ENCODE data around the gene CST9L. TPM values are rescaled to one million over a fixed set of nuclear protein-coding genes. Genes with fewer than 3 reads are reported as not detected.

Gene CST9L, protein sequence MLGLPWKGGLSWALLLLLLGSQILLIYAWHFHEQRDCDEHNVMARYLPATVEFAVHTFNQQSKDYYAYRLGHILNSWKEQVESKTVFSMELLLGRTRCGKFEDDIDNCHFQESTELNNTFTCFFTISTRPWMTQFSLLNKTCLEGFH
- total RNA-seq (not detected), total RNA-seq (0 reads per million in 29 experiments)
- total RNA-seq (2013), result not detected

DNA sequence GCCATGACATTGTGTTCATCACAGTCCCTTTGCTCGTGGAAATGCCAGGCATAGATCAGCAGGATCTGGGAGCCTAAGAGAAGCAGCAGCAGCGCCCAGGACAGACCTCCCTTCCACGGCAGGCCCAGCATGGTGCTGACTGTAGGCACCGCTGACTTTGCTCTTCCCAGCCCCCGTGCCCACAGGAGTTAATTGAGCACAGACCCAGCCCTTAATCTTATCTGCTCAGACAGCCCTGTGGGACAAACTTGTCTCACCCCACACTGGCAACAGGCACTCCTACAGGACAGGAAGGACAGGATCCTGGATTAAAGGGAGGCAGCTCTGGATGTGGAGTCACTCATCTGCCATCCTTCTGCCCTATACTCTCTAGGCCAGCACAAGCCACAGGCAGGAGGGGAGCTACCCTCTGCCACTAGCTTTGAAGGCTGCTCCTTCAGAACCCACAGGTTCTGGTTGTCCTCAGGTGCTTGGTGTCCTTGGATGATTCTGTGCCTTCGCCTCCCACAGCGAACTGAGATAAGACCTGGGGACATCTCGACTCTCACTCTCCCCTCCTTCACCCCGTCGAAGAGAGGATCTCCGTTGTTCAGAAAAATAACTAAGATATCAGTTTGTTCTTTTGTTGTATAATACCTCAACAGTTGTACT lies at the start of gene CST9L:
Gene CST9L (minus strand): TSS at position 165 of the 651 bp plus-strand sequence. CDS start 34 bp downstream, at position 131.
- DNase-seq (no peak), ATAC-seq (replicated peaks in 1 of 4) (no peak)
- Mint-ChIP-seq H3K9me3 (no peaks in the 10 kb centered on the region), H3K36me3 (no peaks in the 10 kb centered on the region), H3K4me1 (no peaks in the 10 kb centered on the region), H3K27me3 (peaks cover 8 to 15% of the 10 kb centered on the region in 2 donors), H3K27ac (no peak within 1 kb of the TSS), H3K4me3 (no peak within 1 kb of the TSS)
- no peak within 1 kb of the TSS for H3K27ac ChIP-seq (ENCODE audit: low read length)
- H3K4me3 ChIP-seq (ENCODE audit: control insufficient read depth in 1 of 2, extremely low read depth in 1 of 2, low read length in 1 of 2), result no peak within 1 kb of the TSS
- ChIA-PET CTCF (no interaction called here), POLR2A (no interaction called here)
- no peaks in the 10 kb centered on the region for H3K36me3 ChIP-seq (ENCODE audit: control insufficient read depth in 2 of 2, extremely low read depth in 1 of 2, insufficient read depth in 1 of 2, low read length in 1 of 2)
- WGBS (ENCODE audit: insufficient coverage), result 63% methylated on average over 4 of the region's 11 CpGs
- H3K9me3 ChIP-seq, result no peaks in the 10 kb centered on the region
- peaks cover 0 to 21% of the 10 kb centered on the region in 2 experiments for H3K27me3 ChIP-seq (replicated peaks in 1 of 2; ENCODE audit: control insufficient read depth in 2 of 2, extremely low read depth in 1 of 2, insufficient read depth in 2 of 2, low read length in 1 of 2)
- H3K4me1 ChIP-seq (ENCODE audit: control insufficient read depth in 1 of 2, extremely low read depth in 1 of 2, insufficient read depth in 2 of 2, low read length in 2 of 2), result no peaks in the 10 kb centered on the region

DNA sequence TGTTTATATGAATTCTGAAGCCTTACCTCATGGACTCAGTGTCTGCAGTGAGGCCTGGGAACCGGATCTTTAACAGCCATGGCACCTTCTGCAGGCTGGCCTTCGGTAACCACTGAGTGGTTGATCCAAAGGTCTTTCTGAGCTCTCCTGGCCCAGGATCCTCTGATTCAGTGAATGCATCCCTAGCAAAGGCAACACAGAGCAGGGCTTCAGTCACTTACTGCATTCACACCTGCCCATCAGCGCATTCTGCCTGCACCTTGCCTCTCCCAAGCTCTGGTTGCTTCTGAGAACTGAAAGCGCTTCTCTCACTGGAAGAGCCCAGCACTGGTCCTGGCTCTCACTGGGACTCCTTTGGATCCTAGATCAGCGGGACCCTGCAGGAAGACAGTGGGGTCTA lies 45.9 kb upstream of the CST9L start:
- H3K9me3 ChIP-seq, result no peaks in the 10 kb centered on the region
- Mint-ChIP-seq H3K4me3 (no peak overlapping the region), H3K9me3 (no peaks in the 10 kb centered on the region), H3K27ac (no peak overlapping the region), H3K36me3 (no peaks in the 10 kb centered on the region), H3K4me1 (no peaks in the 10 kb centered on the region), H3K27me3 (peaks cover 6 to 10% of the 10 kb centered on the region in 2 donors)
- 86% methylated on average over 4 of the region's 5 CpGs for WGBS (ENCODE audit: insufficient coverage)
- ChIA-PET CTCF (no interaction called here), POLR2A (no interaction called here)
- H3K27me3 ChIP-seq (replicated peaks in 1 of 2; ENCODE audit: control insufficient read depth in 2 of 2, extremely low read depth in 1 of 2, insufficient read depth in 2 of 2, low read length in 1 of 2), result no peaks in the 10 kb centered on the region
- no peaks in the 10 kb centered on the region for H3K4me1 ChIP-seq (ENCODE audit: control insufficient read depth in 1 of 2, extremely low read depth in 1 of 2, insufficient read depth in 2 of 2, low read length in 2 of 2)
- no peak for DNase-seq
- H3K4me3 ChIP-seq (ENCODE audit: control insufficient read depth in 1 of 2, extremely low read depth in 1 of 2, low read length in 1 of 2), result no peak overlapping the region
- ATAC-seq (replicated peaks in 1 of 4), result no peak
- no peak overlapping the region for H3K27ac ChIP-seq (ENCODE audit: low read length)
- no peaks in the 10 kb centered on the region for H3K36me3 ChIP-seq (ENCODE audit: control insufficient read depth in 2 of 2, extremely low read depth in 1 of 2, insufficient read depth in 1 of 2, low read length in 1 of 2)

DNA sequence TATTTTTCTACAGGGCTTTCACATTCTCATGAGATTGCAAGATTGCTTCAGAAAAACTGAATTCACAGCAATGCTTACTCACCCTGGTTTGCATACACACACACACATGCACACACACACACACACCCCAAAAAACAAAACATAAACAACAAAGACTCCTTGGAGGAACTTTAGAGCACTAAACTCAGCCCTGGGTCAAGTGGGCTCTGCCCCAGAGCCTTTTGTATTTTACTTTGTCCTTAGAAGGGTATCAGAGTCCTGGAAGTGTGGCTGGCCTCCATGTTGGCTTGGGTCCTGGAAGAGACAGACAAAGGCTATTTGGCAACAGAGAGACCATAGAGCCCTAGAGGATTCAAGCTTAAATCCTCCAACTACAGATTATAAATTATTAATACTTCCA lies 45.4 kb upstream of the CST9L start:
- Histone ChIP-seq H3K4me3 (ENCODE audit: control insufficient read depth in 1 of 2, extremely low read depth in 1 of 2, low read length in 1 of 2) (no peak overlapping the region), H3K9me3 (no peaks in the 10 kb centered on the region), H3K4me1 (ENCODE audit: control insufficient read depth in 1 of 2, extremely low read depth in 1 of 2, insufficient read depth in 2 of 2, low read length in 2 of 2) (no peaks in the 10 kb centered on the region), H3K27me3 (replicated peaks in 1 of 2; ENCODE audit: control insufficient read depth in 2 of 2, extremely low read depth in 1 of 2, insufficient read depth in 2 of 2, low read length in 1 of 2) (no peaks in the 10 kb centered on the region), H3K36me3 (ENCODE audit: control insufficient read depth in 2 of 2, extremely low read depth in 1 of 2, insufficient read depth in 1 of 2, low read length in 1 of 2) (no peaks in the 10 kb centered on the region), H3K27ac (ENCODE audit: low read length) (no peak overlapping the region)
- no peak for ATAC-seq (replicated peaks in 1 of 4)
- peaks cover 6 to 7% of the 10 kb centered on the region in 2 donors for H3K27me3 Mint-ChIP-seq
- ChIA-PET POLR2A (no interaction called here), CTCF (no interaction called here)
- no peaks in the 10 kb centered on the region for H3K36me3 Mint-ChIP-seq
- no peak for DNase-seq
- no peak overlapping the region for H3K27ac Mint-ChIP-seq
- H3K4me3 Mint-ChIP-seq, result no peak overlapping the region
- H3K9me3 Mint-ChIP-seq, result no peaks in the 10 kb centered on the region
- H3K4me1 Mint-ChIP-seq, result no peaks in the 10 kb centered on the region

DNA sequence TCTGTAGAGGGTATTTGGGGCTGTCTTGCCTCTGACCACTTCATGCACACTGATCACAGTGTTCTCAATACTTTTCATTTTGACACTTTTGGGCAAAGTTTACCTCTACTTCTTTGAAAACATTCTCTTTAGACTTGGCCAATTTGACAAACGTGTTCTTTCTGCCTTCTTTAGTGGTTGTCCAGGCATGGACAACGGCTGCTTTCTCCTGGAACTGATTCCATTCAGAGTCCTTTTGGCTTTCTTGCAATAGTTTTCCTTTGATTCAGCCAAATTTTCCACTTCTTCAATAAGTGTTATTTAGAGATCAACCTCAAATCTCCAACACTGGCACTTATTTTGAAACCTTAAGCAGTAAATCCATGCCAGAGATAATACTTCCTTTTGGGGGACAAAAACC lies 44.1 kb upstream of the CST9L start:
- Histone ChIP-seq H3K27ac (ENCODE audit: low read length) (no peak overlapping the region), H3K4me3 (ENCODE audit: control insufficient read depth in 1 of 2, extremely low read depth in 1 of 2, low read length in 1 of 2) (no peak overlapping the region), H3K27me3 (replicated peaks in 1 of 2; ENCODE audit: control insufficient read depth in 2 of 2, extremely low read depth in 1 of 2, insufficient read depth in 2 of 2, low read length in 1 of 2) (peaks cover 0 to 4% of the 10 kb centered on the region in 2 experiments), H3K36me3 (ENCODE audit: control insufficient read depth in 2 of 2, extremely low read depth in 1 of 2, insufficient read depth in 1 of 2, low read length in 1 of 2) (no peaks in the 10 kb centered on the region), H3K9me3 (no peaks in the 10 kb centered on the region), H3K4me1 (ENCODE audit: control insufficient read depth in 1 of 2, extremely low read depth in 1 of 2, insufficient read depth in 2 of 2, low read length in 2 of 2) (no peaks in the 10 kb centered on the region)
- no peaks in the 10 kb centered on the region for H3K36me3 Mint-ChIP-seq
- no peak overlapping the region for H3K4me3 Mint-ChIP-seq
- no peak for DNase-seq
- CTCF ChIA-PET, result no interaction called here
- ATAC-seq (replicated peaks in 1 of 4), result no peak
- no peaks in the 10 kb centered on the region for H3K4me1 Mint-ChIP-seq
- 68% methylated on average over 2 of the region's 2 CpGs for WGBS (ENCODE audit: insufficient coverage)
- H3K9me3 Mint-ChIP-seq, result no peaks in the 10 kb centered on the region
- H3K27me3 Mint-ChIP-seq, result no peaks in the 10 kb centered on the region
- POLR2A ChIA-PET, result no interaction called here
- H3K27ac Mint-ChIP-seq, result no peak overlapping the region

DNA sequence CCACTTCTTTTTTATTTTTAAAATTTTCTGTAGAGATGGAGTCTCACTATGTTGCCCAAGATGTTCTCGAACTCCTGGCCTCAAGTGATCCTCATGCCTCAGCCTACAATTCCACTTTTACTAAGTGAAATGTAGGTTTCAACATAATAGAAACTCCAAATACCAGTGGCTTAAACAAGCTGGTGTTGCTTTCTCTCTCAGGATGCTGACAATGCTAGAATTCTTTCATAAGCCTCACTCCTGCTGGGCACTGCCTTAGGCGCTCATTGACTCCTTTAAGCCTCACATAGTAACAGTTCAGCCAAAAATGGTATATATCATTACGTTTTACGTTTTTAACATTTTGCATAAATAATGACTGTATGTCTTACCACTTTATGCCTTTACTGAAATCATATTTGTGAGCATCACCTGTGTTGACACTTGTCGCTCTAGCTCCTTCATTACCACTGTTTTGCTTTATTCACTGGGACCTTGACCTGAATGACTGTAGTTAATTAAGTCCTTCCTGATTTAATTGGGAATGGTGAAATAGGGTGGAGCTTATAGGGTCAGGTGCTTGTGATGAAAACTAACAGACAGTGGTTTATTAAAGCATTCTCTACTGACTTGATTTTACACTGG lies 41.3 kb upstream of the CST9L start:
- Histone ChIP-seq H3K27ac (ENCODE audit: low read length) (no peak overlapping the region), H3K4me3 (ENCODE audit: control insufficient read depth in 1 of 2, extremely low read depth in 1 of 2, low read length in 1 of 2) (no peak overlapping the region), H3K27me3 (replicated peaks in 1 of 2; ENCODE audit: control insufficient read depth in 2 of 2, extremely low read depth in 1 of 2, insufficient read depth in 2 of 2, low read length in 1 of 2) (peaks cover 0 to 17% of the 10 kb centered on the region in 2 experiments), H3K9me3 (no peaks in the 10 kb centered on the region), H3K4me1 (ENCODE audit: control insufficient read depth in 1 of 2, extremely low read depth in 1 of 2, insufficient read depth in 2 of 2, low read length in 2 of 2) (peaks cover 0 to 8% of the 10 kb centered on the region in 2 experiments), H3K36me3 (ENCODE audit: control insufficient read depth in 2 of 2, extremely low read depth in 1 of 2, insufficient read depth in 1 of 2, low read length in 1 of 2) (no peaks in the 10 kb centered on the region)
- Mint-ChIP-seq H3K4me3 (no peak overlapping the region), H3K27me3 (no peaks in the 10 kb centered on the region), H3K27ac (no peak overlapping the region), H3K36me3 (no peaks in the 10 kb centered on the region), H3K4me1 (no peaks in the 10 kb centered on the region), H3K9me3 (no peaks in the 10 kb centered on the region)
- ChIA-PET CTCF (interaction anchor here in 1 of 2 donors (0.6 kb wide), 1 partner anchor 177 kb away, joined by 7 read pairs; no protein-coding TSS in a partner anchor), POLR2A (interaction anchor here in 1 of 2 donors (0.5 kb wide), 1 partner anchor 511 kb away, joined by 7 read pairs; no protein-coding TSS in a partner anchor)
- no peak for DNase-seq
- no peak for ATAC-seq (replicated peaks in 1 of 4)
- no CpG with 5 or more reads among the region's 5 CpGs for WGBS (ENCODE audit: insufficient coverage)

DNA sequence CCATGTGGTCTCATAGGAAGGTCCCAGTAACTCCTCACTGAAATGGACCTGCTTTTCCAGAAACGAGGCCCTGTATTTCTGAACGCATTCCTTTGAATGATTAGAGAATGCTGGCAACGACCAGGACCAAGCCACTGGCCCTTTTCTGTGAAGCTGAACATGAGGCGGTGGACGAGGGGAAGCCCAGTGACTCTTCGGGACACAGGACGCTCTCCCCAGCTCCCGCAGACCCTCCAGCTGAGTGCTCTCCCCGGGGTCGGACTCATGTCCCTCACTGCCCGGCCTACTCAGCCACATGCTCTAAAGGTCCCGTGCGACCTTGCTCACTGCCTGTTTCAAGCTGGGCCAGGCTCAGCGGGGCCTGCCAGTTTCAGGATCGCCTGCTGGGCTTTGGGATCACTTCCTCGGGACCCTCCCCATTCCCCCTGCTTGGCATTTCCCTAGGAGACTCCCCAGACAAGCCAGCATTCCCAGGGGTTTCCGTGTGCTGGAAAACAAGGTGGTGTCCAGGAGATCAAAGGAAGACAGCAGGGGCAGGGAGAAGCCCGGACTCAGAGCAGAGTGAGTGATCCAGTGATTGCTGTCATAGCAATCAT lies 40.1 kb upstream of the CST9L start:
- H3K36me3 ChIP-seq (ENCODE audit: control insufficient read depth in 2 of 2, extremely low read depth in 1 of 2, insufficient read depth in 1 of 2, low read length in 1 of 2), result no peaks in the 10 kb centered on the region
- CTCF ChIA-PET, result no interaction called here
- 85% methylated on average over 15 of the region's 18 CpGs for WGBS (ENCODE audit: insufficient coverage)
- peaks cover 0 to 18% of the 10 kb centered on the region in 2 experiments for H3K27me3 ChIP-seq (replicated peaks in 1 of 2; ENCODE audit: control insufficient read depth in 2 of 2, extremely low read depth in 1 of 2, insufficient read depth in 2 of 2, low read length in 1 of 2)
- Mint-ChIP-seq H3K9me3 (no peaks in the 10 kb centered on the region), H3K4me3 (no peak overlapping the region), H3K27ac (no peak overlapping the region), H3K36me3 (no peaks in the 10 kb centered on the region), H3K4me1 (no peaks in the 10 kb centered on the region), H3K27me3 (no peaks in the 10 kb centered on the region)
- H3K4me3 ChIP-seq (ENCODE audit: control insufficient read depth in 1 of 2, extremely low read depth in 1 of 2, low read length in 1 of 2), result no peak overlapping the region
- ATAC-seq (replicated peaks in 1 of 4) (no peak), DNase-seq (no peak)
- POLR2A ChIA-PET, result interaction anchor here in 1 of 2 donors (0.5 kb wide), 1 partner anchor 1266 kb away, joined by 3 read pairs; no protein-coding TSS in a partner anchor
- peaks cover 0 to 8% of the 10 kb centered on the region in 2 experiments for H3K4me1 ChIP-seq (ENCODE audit: control insufficient read depth in 1 of 2, extremely low read depth in 1 of 2, insufficient read depth in 2 of 2, low read length in 2 of 2)
- no peak overlapping the region for H3K27ac ChIP-seq (ENCODE audit: low read length)
- no peaks in the 10 kb centered on the region for H3K9me3 ChIP-seq

All from T-cell (primary cell).